Measurements from ENCODE around the gene RGS3.

Gene RGS3

DNA sequence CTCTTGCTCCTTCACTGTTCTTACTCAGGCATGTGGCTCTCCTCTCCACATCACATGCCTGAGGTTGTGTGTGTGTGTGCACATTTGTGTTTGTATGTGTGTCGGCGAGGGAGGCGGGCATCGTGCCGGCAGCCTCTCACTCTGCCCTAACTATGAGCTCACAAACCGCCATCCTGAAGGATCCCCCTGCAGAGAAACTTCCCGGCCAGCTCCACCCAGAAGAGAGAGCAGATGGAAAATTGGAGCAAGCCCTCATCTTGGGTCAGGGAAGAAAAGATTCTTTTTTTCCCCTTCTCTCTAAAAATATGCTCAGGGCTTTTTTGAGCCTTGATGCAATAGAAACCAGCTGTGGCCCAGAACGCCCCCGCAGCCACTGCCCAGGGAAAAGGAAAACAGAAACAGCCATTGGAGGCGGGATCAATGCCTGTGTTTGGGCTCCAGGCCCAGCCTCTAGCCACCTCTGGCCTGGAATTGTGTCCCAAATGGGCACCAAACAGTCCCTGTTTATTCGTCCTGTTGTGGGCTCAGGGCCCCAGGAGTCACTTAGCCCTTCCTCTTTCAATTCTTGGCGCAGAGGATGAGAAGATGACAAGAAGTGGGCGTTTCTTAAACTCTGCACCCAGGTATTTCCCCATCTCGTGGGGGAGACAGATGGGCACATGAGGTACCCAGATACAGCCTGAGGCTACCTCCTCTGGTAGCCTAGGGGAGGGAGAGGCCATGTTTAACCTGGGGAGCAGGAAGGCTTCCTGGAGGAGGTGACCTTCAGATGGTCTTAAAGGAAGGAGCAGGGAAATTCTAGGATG, 151.5 kb downstream of the RGS3 start:
- H3K36me3 ChIP-seq (ENCODE audit: low read depth): no peaks in the 10 kb centered on the region
- H3K4me1 ChIP-seq (ENCODE audit: insufficient read depth, poor library complexity, severe bottlenecking): peaks cover 3% of the 10 kb centered on the region
- no peaks in the 10 kb centered on the region for H3K9me3 ChIP-seq (ENCODE audit: severe bottlenecking)
- TF ChIP-seq CTCF (IDR thresholded peaks at IDR 0.05; ENCODE audit: poor library complexity, severe bottlenecking): no peak
- DNase-seq (ENCODE audit: low spot score) (no peak), ATAC-seq (ENCODE audit: low read depth) (no peak)
- H3K27me3 ChIP-seq (ENCODE audit: insufficient read depth, poor library complexity, severe bottlenecking): no peaks in the 10 kb centered on the region
- H3K27ac ChIP-seq (ENCODE audit: poor library complexity, severe bottlenecking): no peak overlapping the region
- H3K4me3 ChIP-seq (ENCODE audit: severe bottlenecking): no peak overlapping the region

DNA sequence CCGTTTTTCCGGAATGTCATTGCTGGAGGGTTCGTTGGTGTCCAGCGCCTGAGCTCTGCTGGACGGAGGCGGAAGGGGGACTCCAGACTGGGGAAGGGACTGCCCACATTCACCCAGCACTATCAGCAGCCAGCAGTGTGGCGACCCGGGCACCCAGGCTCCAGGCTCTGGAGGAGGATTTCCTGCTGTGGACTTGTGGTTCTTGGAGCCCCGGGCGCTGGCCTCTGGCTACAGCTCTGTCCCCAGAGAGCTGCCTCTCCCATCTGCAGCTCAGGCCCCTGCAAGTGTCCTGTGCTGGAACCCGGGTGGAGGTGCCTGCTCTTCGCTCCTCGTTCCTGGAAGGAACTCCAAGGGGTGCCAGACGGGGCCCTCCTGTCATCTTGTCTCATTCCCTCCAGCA, 152.6 kb downstream of the RGS3 start:
- H3K36me3 ChIP-seq (ENCODE audit: low read depth): no peaks in the 10 kb centered on the region
- H3K27ac ChIP-seq (ENCODE audit: poor library complexity, severe bottlenecking): no peak overlapping the region
- DNase-seq (ENCODE audit: low spot score) (no peak), ATAC-seq (ENCODE audit: low read depth) (no peak)
- no peak overlapping the region for H3K4me3 ChIP-seq (ENCODE audit: severe bottlenecking)
- peaks cover 14% of the 10 kb centered on the region for H3K4me1 ChIP-seq (ENCODE audit: insufficient read depth, poor library complexity, severe bottlenecking)
- no peaks in the 10 kb centered on the region for H3K9me3 ChIP-seq (ENCODE audit: severe bottlenecking)
- no peak for TF ChIP-seq CTCF (IDR thresholded peaks at IDR 0.05; ENCODE audit: poor library complexity, severe bottlenecking)
- H3K27me3 ChIP-seq (ENCODE audit: insufficient read depth, poor library complexity, severe bottlenecking): no peaks in the 10 kb centered on the region

DNA sequence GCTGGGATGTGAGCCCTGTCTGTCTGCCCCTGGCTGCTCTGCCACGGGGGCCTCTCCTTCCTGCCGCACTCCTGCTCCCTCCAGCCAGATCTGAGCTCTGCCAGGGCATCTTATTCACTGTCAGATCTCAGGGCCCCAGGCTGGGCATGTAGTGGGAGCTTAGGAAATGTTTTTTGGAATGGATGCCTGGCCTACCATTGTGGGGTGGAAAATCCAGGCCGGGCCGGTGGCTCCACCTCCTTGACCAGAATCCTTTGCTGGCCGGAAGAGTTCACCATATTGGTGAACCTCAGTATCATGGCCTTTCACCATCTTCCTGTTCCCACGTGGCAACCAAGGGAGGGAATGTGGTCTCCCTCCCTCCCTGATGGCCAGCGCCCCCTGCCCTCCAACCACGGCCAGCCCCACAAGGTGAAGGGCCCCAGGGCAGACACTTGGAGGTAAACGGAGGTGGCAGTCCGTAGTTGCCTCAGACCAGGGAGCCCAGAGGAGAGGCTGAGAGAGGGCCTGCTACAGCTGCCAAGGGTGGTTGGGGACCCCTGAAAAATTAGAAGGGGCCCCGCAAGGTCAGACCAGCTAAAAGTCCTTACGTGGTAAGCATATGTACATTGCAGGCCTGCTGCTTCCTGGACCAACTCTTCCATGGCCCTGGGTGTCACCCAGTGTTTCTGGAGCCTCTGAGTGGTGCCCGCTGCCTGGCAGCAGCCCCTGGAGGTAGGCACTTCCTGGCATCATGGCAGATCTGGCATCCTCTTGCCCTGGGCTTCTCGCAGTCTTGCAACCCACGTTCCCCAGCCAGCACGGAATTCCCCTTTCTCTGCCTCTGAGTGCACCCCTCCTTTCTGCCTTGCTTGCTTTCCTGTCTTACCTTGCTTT, 153.3 kb downstream of the RGS3 start:
- no peak overlapping the region for H3K27ac ChIP-seq (ENCODE audit: poor library complexity, severe bottlenecking)
- H3K4me3 ChIP-seq (ENCODE audit: severe bottlenecking): no peak overlapping the region
- no peaks in the 10 kb centered on the region for H3K36me3 ChIP-seq (ENCODE audit: low read depth)
- DNase-seq (ENCODE audit: low spot score) (no peak), ATAC-seq (ENCODE audit: low read depth) (no peak)
- H3K27me3 ChIP-seq (ENCODE audit: insufficient read depth, poor library complexity, severe bottlenecking): no peaks in the 10 kb centered on the region
- peaks cover 15% of the 10 kb centered on the region for H3K4me1 ChIP-seq (ENCODE audit: insufficient read depth, poor library complexity, severe bottlenecking)
- H3K9me3 ChIP-seq (ENCODE audit: severe bottlenecking): no peaks in the 10 kb centered on the region
- TF ChIP-seq CTCF (IDR thresholded peaks at IDR 0.05; ENCODE audit: poor library complexity, severe bottlenecking): no peak

GRCh38 chr9:113617550-113617949, 154.0 kb downstream of the RGS3 start:
- Histone ChIP-seq H3K4me3 (ENCODE audit: severe bottlenecking) (no peak overlapping the region), H3K27ac (ENCODE audit: poor library complexity, severe bottlenecking) (no peak overlapping the region), H3K27me3 (ENCODE audit: insufficient read depth, poor library complexity, severe bottlenecking) (no peaks in the 10 kb centered on the region), H3K4me1 (ENCODE audit: insufficient read depth, poor library complexity, severe bottlenecking) (peaks cover 20% of the 10 kb centered on the region), H3K36me3 (ENCODE audit: low read depth) (no peaks in the 10 kb centered on the region), H3K9me3 (ENCODE audit: severe bottlenecking) (no peaks in the 10 kb centered on the region)
- no peak for DNase-seq (ENCODE audit: low spot score)
- no peak for TF ChIP-seq CTCF (IDR thresholded peaks at IDR 0.05; ENCODE audit: poor library complexity, severe bottlenecking)
- no peak for ATAC-seq (ENCODE audit: low read depth)

Data from RWPE2 (cell line).